Common myeloid progenitor, CD34-positive (primary cell): Measurements from ENCODE around the gene PTCRA.
A peak's percentile ranks its signal among the peaks of the same experiment; 100 is the strongest.
"Not testable (repeated sequence)": the region's sequence is repeated elsewhere in the genome, so short reads cannot be mapped to it uniquely, and the experiment has no call there.

Experiments
- CTCF ChIA-PET: fragments of 350-600 bp; sonication (Branson Sonifier 250); formaldehyde crosslinking; loops from one replicate; lab custom pipeline; 2021; ENCODE audit warnings: antibody characterized with exemption; lab: Charles Lee
- POLR2A ChIA-PET: fragments of 350-600 bp; sonication (Branson Sonifier 250); formaldehyde crosslinking; loops from one replicate; lab custom pipeline; 2021; ENCODE audit warnings: antibody characterized with exemption; lab: Charles Lee
- DNase-seq, 3 donors: peaks; one replicate each; pipeline versions ENCODE4 v3.0.0 to v3.0.0-alpha.2; 2013
- H3K27ac ChIP-seq, 2 experiments: 1 replicate in 1 of 2; 2 replicates in 1 of 2; pipeline ENCODE4 v1.7.0; 2013; ENCODE audit warnings: inconsistent platforms in 2 of 2, low read length in 2 of 2, mild to moderate bottlenecking in 2 of 2, low read depth in 1 of 2, moderate library complexity in 1 of 2; ENCODE audit not compliant: severe bottlenecking in 2 of 2, insufficient read depth in 1 of 2, poor library complexity in 1 of 2
- H3K27me3 ChIP-seq, 5 experiments: replicated peaks in 2 of 5; 1 replicate in 3 of 5; 2 replicates in 2 of 5; pipeline versions ENCODE4 v1.6.1 to v1.7.0; 2013; ENCODE audit warnings: low read length in 4 of 5, mild to moderate bottlenecking in 2 of 5, moderate library complexity in 2 of 5, inconsistent platforms in 1 of 5; ENCODE audit not compliant: insufficient read depth in 5 of 5, control insufficient read depth in 4 of 5
- H3K36me3 ChIP-seq, 4 experiments: 1 replicate in 2 of 4; 2 replicates in 2 of 4; pipeline versions ENCODE4 v1.6.1 to v1.7.0; 2013; ENCODE audit warnings: low read length in 3 of 4, control low read depth in 1 of 4, mild to moderate bottlenecking in 1 of 4; ENCODE audit not compliant: control insufficient read depth in 4 of 4, insufficient read depth in 4 of 4
- H3K4me1 ChIP-seq, 4 experiments: 1 replicate in 3 of 4; 2 replicates in 1 of 4; pipeline versions ENCODE4 v1.6.1 to v1.7.1; 2013; ENCODE audit warnings: low read length in 3 of 4, mild to moderate bottlenecking in 3 of 4, control low read depth in 1 of 4, inconsistent platforms in 1 of 4, moderate library complexity in 1 of 4; ENCODE audit not compliant: control insufficient read depth in 4 of 4, insufficient read depth in 4 of 4; ENCODE audit errors: control extremely low read depth in 1 of 4
- H3K4me3 ChIP-seq, 7 experiments: 1 replicate in 4 of 7; 2 replicates in 3 of 7; pipeline versions ENCODE4 v1.5.1 to v1.7.0; 2013; ENCODE audit warnings: mild to moderate bottlenecking in 7 of 7, low read length in 6 of 7, moderate library complexity in 6 of 7, inconsistent platforms in 2 of 7, low read depth in 2 of 7, control low read depth in 1 of 7; ENCODE audit not compliant: insufficient read depth in 4 of 7, control insufficient read depth in 1 of 7; ENCODE audit errors: extremely low read depth in 1 of 7
- H3K9me3 ChIP-seq, 5 experiments: 1 replicate in 4 of 5; 2 replicates in 1 of 5; pipeline versions ENCODE4 v1.6.1 to v1.7.1; 2013; ENCODE audit warnings: low read length in 4 of 5, mild to moderate bottlenecking in 2 of 5, inconsistent platforms in 1 of 5, low read depth in 1 of 5, moderate library complexity in 1 of 5; ENCODE audit not compliant: control insufficient read depth in 4 of 5, insufficient read depth in 2 of 5; ENCODE audit errors: control extremely low read depth in 1 of 5
- WGBS: methylation state at CpG from one replicate; pipeline ENCODE4 v1.1.5; 2013; ENCODE audit not compliant: insufficient coverage; 5-methylcytosine and 5-hydroxymethylcytosine counted together

Gene PTCRA

GRCh38 chr6:42938987-42939809 is 23.3 kb downstream of the PTCRA start:
- Histone ChIP-seq H3K36me3 (peaks cover 19 to 71% (median 55%) of the 10 kb centered on the region in 4 experiments), H3K4me3 (no peak overlapping the region), H3K4me1 (peaks cover 3 to 18% (median 12%) of the 10 kb centered on the region in 4 experiments), H3K27ac (peak overlapping the region in 1 of 2 experiments; percentile 16), H3K27me3 (no peaks in the 10 kb centered on the region), H3K9me3 (no peaks in the 10 kb centered on the region)
- ChIA-PET CTCF (interaction anchor here (1.3 kb wide), 1 partner anchor 37 kb away, joined by 3 read pairs; no protein-coding TSS in a partner anchor), POLR2A (interaction anchor here (1.5 kb wide), 1 partner anchor 45 kb away, joined by 3 read pairs; the partner anchor contains the start of gene PPP2R5D)
- no peak for DNase-seq
- WGBS, result 96% methylated on average over 8 of the region's 9 CpGs

- peak overlapping the region in 1 of 2 experiments; percentile 11 for H3K27ac ChIP-seq
- peaks cover 0 to 12% (median 7%) of the 10 kb centered on the region in 4 experiments for H3K4me1 ChIP-seq
- no peak for DNase-seq
- 94% methylated on average over 2 of the region's 4 CpGs for WGBS
- ChIA-PET POLR2A (interaction anchor here (1.5 kb wide), 1 partner anchor 44 kb away, joined by 3 read pairs; the partner anchor contains the start of gene PPP2R5D), CTCF (interaction anchor here (1.3 to 1.5 kb wide), 2 partner anchors 22 to 38 kb away, joined by 3 read pairs; no protein-coding TSS in a partner anchor)
- H3K9me3 ChIP-seq, result no peaks in the 10 kb centered on the region
- H3K36me3 ChIP-seq, result peaks cover 19 to 66% (median 51%) of the 10 kb centered on the region in 4 experiments
- H3K4me3 ChIP-seq, result no peak overlapping the region
- H3K27me3 ChIP-seq, result no peaks in the 10 kb centered on the region
These were observed 23.9 kb downstream of the PTCRA start for GRCh38 chr6:42939810-42940167.

DNA sequence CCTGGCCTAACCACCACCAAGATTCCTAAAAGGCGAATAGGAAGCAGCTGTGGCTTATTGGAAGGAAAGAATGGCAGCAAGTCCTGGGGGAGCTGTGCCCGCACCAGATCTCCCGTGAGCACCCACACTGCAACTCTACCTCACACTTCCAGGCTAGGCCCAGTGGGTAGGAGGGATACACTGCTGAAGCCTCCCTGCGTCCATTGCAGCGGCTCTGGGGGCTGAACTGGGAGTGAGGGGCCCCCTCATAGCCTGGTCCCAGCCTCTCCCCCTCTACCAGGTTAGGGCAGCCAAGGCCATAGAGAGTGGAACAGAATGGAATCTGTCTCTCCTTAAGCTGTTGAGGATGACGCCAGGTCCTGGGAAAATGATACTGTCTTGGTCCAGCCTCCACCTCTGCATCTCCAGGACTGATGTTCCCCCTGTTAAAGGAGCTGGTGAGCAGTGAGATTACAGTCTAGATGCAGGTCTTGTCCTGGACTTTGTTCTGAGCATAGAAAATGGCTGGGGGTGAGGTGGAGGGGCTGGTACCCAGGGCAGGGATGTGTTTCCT is 24.7 kb downstream of the PTCRA start:
- H3K27ac ChIP-seq, result no peak overlapping the region
- POLR2A ChIA-PET, result no interaction called here
- CTCF ChIA-PET, result interaction anchor here (1.1 to 1.5 kb wide), 3 partner anchors 9 to 39 kb away, joined by 3 to 5 read pairs (median 3); no protein-coding TSS in a partner anchor

DNA sequence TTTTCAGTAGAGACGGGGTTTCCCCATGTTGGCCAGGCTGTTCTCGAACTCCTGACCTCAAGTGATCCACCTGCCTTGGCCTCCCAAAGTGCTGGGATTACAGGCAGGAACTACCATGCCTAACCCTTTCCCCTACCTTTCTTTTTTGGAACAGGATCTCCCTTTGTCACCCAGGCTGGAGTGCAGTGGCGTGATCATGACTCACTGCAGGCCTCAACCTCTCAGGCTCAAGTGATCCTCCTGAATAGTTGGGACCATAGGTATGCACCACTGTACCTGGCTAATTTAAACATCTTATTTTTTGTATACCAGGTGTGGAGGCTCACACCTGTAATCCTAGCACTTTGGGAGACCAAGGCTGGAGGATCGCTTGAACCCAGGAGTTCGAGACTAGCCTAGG is 25.5 kb downstream of the PTCRA start:
- H3K27me3 ChIP-seq, H3K9me3 ChIP-seq, H3K27ac ChIP-seq, POLR2A ChIA-PET, H3K4me1 ChIP-seq, H3K4me3 ChIP-seq, DNase-seq: not testable (repeated sequence)
- WGBS, result 94% methylated on average over 3 of the region's 5 CpGs
- H3K36me3 ChIP-seq, result peaks cover 15 to 61% (median 45%) of the 10 kb centered on the region in 4 experiments
- CTCF ChIA-PET, result interaction anchor here (1.1 to 1.5 kb wide), 2 partner anchors 10 to 21 kb away, joined by 3 to 5 read pairs; no protein-coding TSS in a partner anchor

More for the DNA sequence above, 24.7 kb downstream of the PTCRA start:
- no peaks in the 10 kb centered on the region for H3K9me3 ChIP-seq
- H3K4me1 ChIP-seq, result peaks cover 0 to 4% (median 2%) of the 10 kb centered on the region in 4 experiments
- peaks cover 17 to 65% (median 49%) of the 10 kb centered on the region in 4 experiments for H3K36me3 ChIP-seq
- H3K4me3 ChIP-seq, result no peak overlapping the region
- no peaks in the 10 kb centered on the region for H3K27me3 ChIP-seq
- no CpG with 5 or more reads among the region's 6 CpGs for WGBS
- DNase-seq, result no peak

DNA sequence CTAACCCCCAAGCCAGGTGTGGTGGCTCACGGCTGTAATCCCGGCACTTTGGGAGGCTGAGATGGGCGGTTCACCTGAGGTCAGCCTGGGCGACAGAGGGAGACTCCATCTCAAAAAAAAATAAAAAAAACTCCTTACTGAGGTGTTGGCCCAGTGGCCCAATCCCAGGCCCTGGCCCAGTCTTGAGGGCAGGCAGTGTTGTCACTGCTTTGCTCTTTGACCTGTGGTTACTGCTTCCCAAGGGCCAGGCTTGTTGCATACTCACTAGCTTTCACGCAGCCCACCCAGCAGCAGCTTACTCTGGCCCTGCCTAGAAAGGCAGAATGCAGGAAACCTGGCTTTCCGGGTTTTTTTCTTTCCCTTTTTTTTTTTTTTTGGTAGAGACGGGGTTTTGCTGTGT is 26.6 kb downstream of the PTCRA start:
- ChIA-PET CTCF (interaction anchor here (1.0 kb wide), 1 partner anchor 21 kb away, joined by 3 read pairs; no protein-coding TSS in a partner anchor), POLR2A (no interaction called here)
- peaks cover 10 to 53% (median 37%) of the 10 kb centered on the region in 4 experiments for H3K36me3 ChIP-seq
- no peak for DNase-seq
- H3K4me1 ChIP-seq, result no peaks in the 10 kb centered on the region
- no peak overlapping the region for H3K27ac ChIP-seq
- H3K27me3 ChIP-seq, result no peaks in the 10 kb centered on the region
- no peaks in the 10 kb centered on the region for H3K9me3 ChIP-seq
- 71% methylated on average over 7 of the region's 7 CpGs for WGBS
- no peak overlapping the region for H3K4me3 ChIP-seq

DNA sequence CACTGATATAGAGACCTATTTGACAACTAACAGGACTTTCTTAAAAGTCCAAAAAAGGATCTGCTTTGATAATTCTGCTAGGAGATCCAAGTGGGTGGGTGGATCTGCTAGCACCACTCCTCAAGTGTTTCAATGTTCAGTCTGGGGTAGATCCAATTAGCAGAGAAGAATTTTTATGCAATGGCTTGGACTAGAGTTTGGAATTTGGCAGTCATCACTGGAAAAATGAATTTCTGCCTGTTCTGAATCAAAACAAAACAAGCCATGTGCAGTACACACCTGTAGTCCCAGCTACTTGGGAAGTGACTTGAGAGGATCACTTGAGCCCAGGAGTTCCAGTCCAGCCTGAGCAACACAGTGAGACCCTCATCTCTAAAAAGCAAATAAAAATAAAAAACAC is 32.1 kb downstream of the PTCRA start:
- no peak for DNase-seq
- POLR2A ChIA-PET, result no interaction called here

More for the DNA sequence above, 32.1 kb downstream of the PTCRA start:
- no peak overlapping the region for H3K27ac ChIP-seq
- peaks cover 0 to 18% (median 13%) of the 10 kb centered on the region in 4 experiments for H3K36me3 ChIP-seq
- H3K4me3 ChIP-seq, result no peak overlapping the region
- H3K4me1 ChIP-seq, result no peaks in the 10 kb centered on the region
- CTCF ChIA-PET, result interaction anchor here (0.7 kb wide), 1 partner anchor 47 kb away, joined by 3 read pairs; no protein-coding TSS in a partner anchor
- no peaks in the 10 kb centered on the region for H3K27me3 ChIP-seq
- no peaks in the 10 kb centered on the region for H3K9me3 ChIP-seq
